ENCODE results near the gene SHB. TPM values are rescaled to one million over a fixed set of nuclear protein-coding genes. Genes with fewer than 3 reads are reported as not detected.

SHB gene
- total RNA-seq, 2 donors from 2014 or later: 41.7 to 57.9 TPM

GRCh38 chr9:37975639-37976038, 93.4 kb downstream of the SHB start:
- DNase-seq (ENCODE audit: low spot score) (no peak), ATAC-seq (ENCODE audit: insufficient number of reproducible peaks, low FRiP score, low read depth) (no peak)
- TF ChIP-seq CTCF (IDR thresholded peaks at IDR 0.05): no peak
- Histone ChIP-seq H3K9me3 (no peaks in the 10 kb centered on the region), H3K4me3 (no peak overlapping the region), H3K4me1 (ENCODE audit: control insufficient read depth in 1 of 2, low read depth in 2 of 2) (peaks cover 10 to 13% of the 10 kb centered on the region in 2 donors), H3K36me3 (peaks cover 2% of the 10 kb centered on the region), H3K27me3 (replicated peaks; ENCODE audit: insufficient read depth) (no peaks in the 10 kb centered on the region), H3K27ac (no peak overlapping the region)

GRCh38 chr9:37974506-37975173, 94.4 kb downstream of the SHB start:
- Histone ChIP-seq H3K36me3 (peaks cover 2% of the 10 kb centered on the region), H3K27ac (no peak overlapping the region), H3K9me3 (no peaks in the 10 kb centered on the region), H3K27me3 (replicated peaks; ENCODE audit: insufficient read depth) (no peaks in the 10 kb centered on the region), H3K4me1 (ENCODE audit: control insufficient read depth in 1 of 2, low read depth in 2 of 2) (peaks cover 10 to 15% of the 10 kb centered on the region in 2 donors), H3K4me3 (no peak overlapping the region)
- TF ChIP-seq CTCF (IDR thresholded peaks at IDR 0.05): no peak
- DNase-seq (ENCODE audit: low spot score): no peak
- ATAC-seq (ENCODE audit: insufficient number of reproducible peaks, low FRiP score, low read depth): no peak

- Histone ChIP-seq H3K36me3 (peaks cover 2% of the 10 kb centered on the region), H3K27me3 (replicated peaks; ENCODE audit: insufficient read depth) (no peaks in the 10 kb centered on the region), H3K9me3 (no peaks in the 10 kb centered on the region), H3K4me3 (no peak overlapping the region), H3K4me1 (ENCODE audit: control insufficient read depth in 1 of 2, low read depth in 2 of 2) (peaks cover 23 to 37% of the 10 kb centered on the region in 2 donors), H3K27ac (no peak overlapping the region)
- TF ChIP-seq CTCF (IDR thresholded peaks at IDR 0.05): no peak
- ATAC-seq (ENCODE audit: insufficient number of reproducible peaks, low FRiP score, low read depth) (no peak), DNase-seq (ENCODE audit: low spot score) (no peak)
Measured at GRCh38 chr9:37972351-37972848, 96.6 kb downstream of the SHB start.

GRCh38 chr9:37971691-37972090, 97.3 kb downstream of the SHB start:
- Histone ChIP-seq H3K36me3 (peaks cover 2% of the 10 kb centered on the region), H3K9me3 (no peaks in the 10 kb centered on the region), H3K4me3 (no peak overlapping the region), H3K4me1 (ENCODE audit: control insufficient read depth in 1 of 2, low read depth in 2 of 2) (peaks cover 19 to 38% of the 10 kb centered on the region in 2 donors), H3K27me3 (replicated peaks; ENCODE audit: insufficient read depth) (no peaks in the 10 kb centered on the region), H3K27ac (no peak overlapping the region)
- no peak for TF ChIP-seq CTCF (IDR thresholded peaks at IDR 0.05)
- ATAC-seq (ENCODE audit: insufficient number of reproducible peaks, low FRiP score, low read depth): no peak
- no peak for DNase-seq (ENCODE audit: low spot score)

- Histone ChIP-seq H3K27me3 (replicated peaks; ENCODE audit: insufficient read depth) (no peaks in the 10 kb centered on the region), H3K4me1 (ENCODE audit: control insufficient read depth in 1 of 2, low read depth in 2 of 2) (peaks cover 13 to 38% of the 10 kb centered on the region in 2 donors), H3K36me3 (peaks cover 2% of the 10 kb centered on the region), H3K9me3 (no peaks in the 10 kb centered on the region), H3K27ac (no peak overlapping the region), H3K4me3 (no peak overlapping the region)
- ATAC-seq (ENCODE audit: insufficient number of reproducible peaks, low FRiP score, low read depth): no peak
- DNase-seq (ENCODE audit: low spot score): no peak
- TF ChIP-seq CTCF (IDR thresholded peaks at IDR 0.05): no peak
Measured at GRCh38 chr9:37971108-37971459, 97.9 kb downstream of the SHB start.

All from thoracic aorta (tissue), 2 donors.